ENCODE data around the gene CAMK1D.

The CAMK1D gene

GRCh38 chr10:12728494-12728893, 379.1 kb downstream of the CAMK1D start (continued):
- TF ChIP-seq PRDM10 (tag by site-specific recombination; IDR thresholded peaks at IDR 0.05) (no peak), ZNF560 (tag by site-specific recombination; IDR thresholded peaks at IDR 0.05; ENCODE audit: borderline replicate concordance) (no peak), REST (tag by site-specific recombination; IDR thresholded peaks at IDR 0.05) (no peak), TRIM28 (IDR thresholded peaks at IDR 0.05; ENCODE audit: borderline replicate concordance, low read length) (no peak), ZNF157 (tag by site-specific recombination; IDR thresholded peaks at IDR 0.05) (no peak)

GRCh38 chr10:12729885-12730284, 380.5 kb downstream of the CAMK1D start:
- no peak for TF ChIP-seq ZNF16 (tag by site-specific recombination; IDR thresholded peaks at IDR 0.05; ENCODE audit: low read depth)
- TF ChIP-seq ZBTB26 (tag by site-specific recombination; optimal IDR thresholded peaks at IDR 0.05): no peak
- TF ChIP-seq ZNF677 (tag by site-specific recombination; IDR thresholded peaks at IDR 0.05): no peak
- TF ChIP-seq ZNF654 (tag by site-specific recombination; IDR thresholded peaks at IDR 0.05; ENCODE audit: low read depth): 0 out of 2 replicates have a peak, but pooled peaks have one; percentile 6
- TF ChIP-seq REST (tag by site-specific recombination; IDR thresholded peaks at IDR 0.05): peak; percentile 71
- no peaks in the 10 kb centered on the region for H3K4me1 ChIP-seq (ENCODE audit: control insufficient read depth, insufficient read depth, low read length)
- ChIA-PET CTCF (interaction anchor here (0.6 to 1.3 kb wide), 3 partner anchors 14 to 52 kb away, joined by 3 to 5 read pairs (median 4); no protein-coding TSS in a partner anchor), POLR2A (no interaction called here)
- no peak overlapping the region for H3K27ac ChIP-seq (ENCODE audit: extremely low read depth, low read depth, low read length)
- H3K9me3 ChIP-seq (ENCODE audit: control insufficient read depth, insufficient read depth, low read depth, low read length): no peaks in the 10 kb centered on the region
- no peaks in the 10 kb centered on the region for H3K36me3 ChIP-seq (ENCODE audit: control insufficient read depth in 2 of 2, insufficient read depth in 1 of 2, low read length in 2 of 2)
- no peak overlapping the region for H3K4me3 ChIP-seq (ENCODE audit: low read depth, low read length)

All from HEK293 (cell line).